HG02588 (cell line): Measurements from ENCODE around the gene NOP53.
"Not testable (repeated sequence)": the region's sequence is repeated elsewhere in the genome, so short reads cannot be mapped to it uniquely, and the experiment has no call there.

Experiments used
- ATAC-seq: cut with Tn5 transposase; IDR thresholded peaks from one replicate; pipeline ENCODE4 v1.9.1; 2021; ENCODE audit warnings: mild to moderate bottlenecking, moderate library complexity; ENCODE audit not compliant: unreplicated experiment

NOP53 gene

DNA sequence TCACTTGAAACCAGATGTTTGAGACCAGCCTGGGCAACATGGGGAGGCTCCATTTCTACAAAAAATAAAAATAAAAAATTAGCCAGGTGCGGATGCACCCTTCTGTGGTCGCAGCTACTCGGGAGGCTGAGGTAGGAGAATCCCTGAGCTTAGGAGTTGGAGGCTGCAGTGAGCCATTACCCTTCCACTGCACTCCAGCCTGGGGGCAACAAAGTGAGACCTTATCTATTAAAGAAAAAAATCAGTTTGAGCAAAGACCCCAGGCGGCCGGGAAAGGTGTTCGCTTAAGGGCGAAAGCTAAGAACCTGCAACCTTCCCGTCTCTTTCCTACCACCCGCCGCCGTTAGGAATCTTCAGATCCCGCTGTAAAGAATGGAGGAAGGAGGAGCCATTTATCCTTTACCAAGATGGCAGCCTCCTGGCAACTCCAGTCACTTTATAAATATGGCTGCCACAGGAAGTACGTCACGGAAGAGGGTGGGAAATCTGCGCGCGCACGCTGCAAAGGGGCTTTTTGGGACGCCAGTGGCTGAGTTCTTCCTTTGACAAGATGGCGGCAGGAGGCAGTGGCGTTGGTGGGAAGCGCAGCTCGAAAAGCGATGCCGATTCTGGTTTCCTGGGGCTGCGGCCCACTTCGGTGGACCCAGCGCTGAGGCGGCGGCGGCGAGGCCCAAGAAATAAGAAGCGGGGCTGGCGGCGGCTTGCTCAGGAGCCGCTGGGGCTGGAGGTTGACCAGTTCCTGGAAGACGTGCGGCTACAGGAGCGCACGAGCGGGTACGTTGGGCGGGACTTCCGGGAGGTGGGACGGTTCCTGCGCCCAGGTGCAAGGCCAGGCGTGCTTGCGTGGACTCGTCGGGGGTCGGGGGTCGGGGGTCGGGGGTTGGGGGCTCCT lies at the start of gene NOP53:
NOP53 (plus strand) TSS at position 537 of the 892 bp plus-strand sequence; CDS start at position 551, 14 bp downstream.
- peak; percentile 68 for ATAC-seq

DNA sequence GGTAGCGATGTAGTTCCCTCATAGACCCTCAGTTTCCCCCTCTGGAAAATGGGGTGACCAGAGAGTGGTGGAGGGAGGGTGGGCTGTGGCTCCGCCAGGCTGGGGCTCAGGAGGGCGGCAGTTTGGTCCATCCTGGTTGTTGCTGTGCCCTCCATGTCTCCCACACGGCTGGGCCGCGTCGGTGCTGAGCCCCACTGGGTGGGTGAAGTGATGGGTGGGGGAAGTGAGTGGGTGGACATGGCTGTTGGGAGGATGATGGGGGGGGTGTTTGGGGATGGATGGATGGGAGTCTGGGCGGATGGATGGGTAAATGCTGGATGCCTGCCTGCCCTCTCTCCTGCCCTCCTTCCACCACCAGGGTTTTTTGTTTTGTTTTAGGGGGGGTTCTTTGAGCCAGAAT lies 48.7 kb upstream of the NOP53 start:
- ATAC-seq: no peak

DNA sequence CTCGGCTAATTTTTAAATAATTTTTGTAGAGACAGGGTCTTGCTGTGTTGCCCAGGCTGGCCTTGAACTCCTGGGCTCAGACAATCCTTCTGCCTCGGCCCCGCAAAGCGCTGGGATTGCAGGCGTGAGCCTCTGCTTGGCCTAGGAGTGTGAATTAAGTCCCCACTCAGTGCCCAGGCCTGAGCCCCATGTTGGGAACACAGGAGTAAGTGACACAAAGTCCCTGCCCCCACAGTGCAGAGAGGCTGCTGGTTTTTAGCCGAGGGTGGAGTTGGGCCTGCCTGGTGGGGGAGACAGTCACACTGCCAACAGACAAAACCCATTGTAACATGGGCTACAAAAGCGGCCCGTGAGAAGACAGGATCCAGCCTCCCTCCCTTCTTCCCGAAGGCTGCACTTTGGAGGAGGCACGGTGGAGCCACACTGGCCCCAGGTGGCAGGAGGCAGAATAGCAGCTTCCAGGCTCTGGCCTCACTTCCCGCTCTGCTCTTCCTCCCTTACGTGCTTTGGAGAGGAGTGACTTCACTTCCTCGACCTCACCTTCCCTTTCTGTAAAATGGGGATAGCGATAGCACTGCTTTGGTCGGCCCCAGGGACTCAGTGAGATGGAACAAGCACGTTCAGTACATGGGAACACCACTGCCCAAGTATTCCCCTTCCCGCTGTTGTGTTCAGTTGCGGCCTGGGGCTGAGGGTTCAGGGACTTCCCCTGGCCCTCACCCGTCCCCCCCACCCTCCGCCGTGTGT lies 47.3 kb upstream of the NOP53 start:
- ATAC-seq: no peak

DNA sequence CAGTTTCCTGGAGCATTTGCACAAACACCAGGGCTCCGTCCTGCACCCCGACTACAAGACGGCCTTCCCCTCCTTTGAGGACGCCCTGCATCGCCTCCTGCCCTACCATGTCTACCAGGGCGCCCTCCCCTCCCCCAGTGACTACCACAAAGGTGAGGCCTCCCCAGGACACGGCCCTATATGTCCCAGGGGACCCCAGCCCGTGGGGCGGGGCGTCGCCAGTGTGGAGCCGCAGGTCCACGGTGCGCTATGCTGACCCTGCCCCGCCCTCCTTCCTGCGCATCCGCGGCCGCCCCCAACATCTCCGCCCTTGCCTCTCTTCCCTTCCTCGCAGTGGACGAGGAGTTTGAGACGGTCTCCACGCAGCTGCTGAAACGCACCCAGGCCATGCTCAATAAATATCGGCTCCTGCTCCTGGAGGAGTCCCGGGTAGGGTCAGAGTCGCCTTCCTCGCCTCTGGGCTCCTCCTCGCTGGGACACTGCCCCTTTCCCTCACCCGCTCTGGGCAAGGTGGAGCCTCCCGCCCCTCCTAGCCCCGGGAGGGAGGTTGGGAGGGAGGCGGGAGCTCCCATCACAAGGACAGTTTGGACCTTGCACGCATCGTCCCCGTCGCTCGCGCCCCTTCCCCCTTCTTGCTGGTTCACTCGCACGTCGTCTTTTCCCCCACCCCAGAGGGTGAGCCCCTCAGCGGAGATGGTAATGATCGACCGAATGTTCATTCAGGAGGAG lies 46.6 kb upstream of the NOP53 start:
- ATAC-seq: no peak

DNA sequence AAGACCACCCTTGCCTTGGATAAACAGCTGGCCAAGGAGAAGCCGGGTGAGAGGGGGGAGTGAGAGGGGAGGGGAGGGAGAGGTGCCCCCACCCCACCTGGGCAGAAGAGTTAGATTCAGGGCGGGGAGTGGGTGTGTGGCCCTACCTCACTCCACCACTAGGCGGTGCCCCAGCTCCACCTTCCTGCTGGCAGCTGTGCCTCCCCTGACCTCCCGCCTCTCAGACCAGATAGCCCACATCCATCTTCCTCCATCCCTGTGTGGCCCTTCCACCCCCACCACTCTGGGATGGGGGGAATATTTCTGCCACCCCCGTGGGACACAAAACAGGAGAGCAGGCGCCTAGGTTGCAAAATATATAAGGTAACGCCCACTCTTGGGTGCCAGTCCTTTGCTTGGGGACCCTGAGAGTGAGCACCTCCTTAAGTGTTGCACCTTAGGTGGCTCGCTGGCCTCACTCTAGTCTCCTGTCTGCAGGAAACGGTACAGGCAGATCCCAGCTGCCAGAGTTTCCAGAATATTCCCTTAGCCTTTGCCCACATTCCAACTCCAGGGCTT lies 45.9 kb upstream of the NOP53 start:
- ATAC-seq: no peak

DNA sequence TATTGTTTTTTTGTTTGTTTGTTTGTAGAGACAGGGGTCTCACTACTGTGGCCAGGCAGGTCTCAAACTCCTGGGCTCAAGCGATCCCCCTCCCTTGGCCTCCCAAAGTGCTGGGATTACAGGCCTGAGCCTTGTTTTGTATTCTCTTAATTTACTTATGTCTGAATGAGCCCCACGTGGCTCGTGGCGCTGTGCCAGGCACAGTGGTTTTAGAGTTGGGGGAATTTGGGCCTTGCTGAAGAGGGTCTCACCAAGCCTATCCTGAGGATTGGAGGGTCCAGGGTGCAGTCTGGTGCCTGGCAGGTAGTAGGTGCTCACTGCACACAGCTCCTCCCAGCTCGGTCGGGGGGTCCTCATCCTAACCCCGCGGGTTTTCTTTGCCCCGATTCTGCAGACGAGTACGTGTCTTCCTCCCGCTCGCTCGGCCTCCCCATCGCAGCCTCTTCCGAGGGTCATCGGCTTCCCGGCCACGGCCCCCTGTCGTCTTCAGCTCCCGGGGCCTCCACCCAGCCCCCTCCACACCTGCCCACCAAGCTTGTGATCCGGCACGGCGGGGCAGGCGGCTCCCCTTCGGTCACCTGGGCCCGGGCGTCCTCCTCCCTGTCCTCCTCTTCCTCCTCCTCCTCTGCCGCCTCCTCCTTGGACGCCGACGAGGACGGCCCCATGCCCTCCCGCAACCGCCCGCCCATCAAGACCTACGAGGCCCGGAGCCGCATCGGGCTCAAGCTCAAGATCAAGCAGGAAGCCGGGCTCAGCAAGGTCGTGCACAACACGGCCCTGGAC lies 44.2 kb upstream of the NOP53 start:
- ATAC-seq: no peak

DNA sequence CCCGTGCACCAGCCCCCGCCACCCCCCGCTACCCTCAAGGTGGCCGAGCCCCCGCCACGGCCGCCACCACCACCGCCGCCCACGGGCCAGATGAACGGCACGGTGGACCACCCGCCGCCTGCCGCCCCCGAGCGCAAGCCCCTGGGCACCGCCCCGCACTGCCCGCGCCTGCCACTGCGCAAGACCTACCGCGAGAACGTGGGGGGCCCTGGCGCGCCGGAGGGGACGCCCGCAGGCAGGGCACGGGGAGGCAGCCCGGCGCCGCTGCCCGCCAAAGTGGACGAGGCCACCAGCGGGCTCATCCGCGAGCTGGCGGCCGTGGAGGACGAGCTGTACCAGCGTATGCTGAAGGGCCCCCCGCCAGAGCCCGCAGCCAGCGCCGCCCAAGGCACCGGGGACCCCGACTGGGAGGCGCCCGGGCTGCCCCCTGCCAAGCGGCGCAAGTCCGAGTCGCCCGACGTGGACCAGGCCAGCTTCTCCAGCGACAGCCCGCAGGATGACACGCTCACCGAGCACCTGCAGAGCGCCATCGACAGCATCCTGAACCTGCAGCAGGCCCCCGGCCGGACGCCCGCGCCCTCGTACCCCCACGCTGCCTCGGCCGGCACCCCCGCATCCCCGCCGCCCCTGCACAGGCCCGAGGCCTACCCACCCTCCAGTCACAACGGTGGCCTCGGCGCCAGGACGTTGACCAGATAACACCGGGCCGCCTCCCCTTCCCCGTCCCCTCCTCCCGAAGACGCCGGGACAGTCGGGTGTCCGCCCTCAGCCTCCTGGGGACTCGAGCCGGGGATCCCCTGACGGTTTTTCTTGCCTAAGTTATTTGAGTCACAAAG lies 43.4 kb upstream of the NOP53 start:
- ATAC-seq: no peak

DNA sequence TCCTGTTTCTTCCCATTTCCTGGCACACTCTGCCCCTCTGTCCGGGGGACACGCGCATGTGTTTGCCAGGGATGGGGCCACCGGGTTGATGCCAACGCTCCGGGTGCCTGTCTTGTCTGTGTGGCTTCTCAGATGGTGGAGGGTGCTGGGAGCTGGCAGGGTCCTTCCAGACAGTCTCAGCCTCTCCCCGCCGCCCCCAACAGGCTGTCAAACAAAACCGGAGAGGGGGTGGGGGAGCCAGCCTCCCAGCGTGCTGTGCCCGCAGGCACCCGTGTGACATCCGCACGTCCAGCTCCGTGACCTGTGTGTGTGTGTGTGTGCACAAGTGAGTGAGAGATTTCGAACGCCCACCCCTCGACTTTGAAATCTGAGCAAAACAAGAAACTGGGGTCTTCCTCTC lies 42.7 kb upstream of the NOP53 start:
- no peak for ATAC-seq

DNA sequence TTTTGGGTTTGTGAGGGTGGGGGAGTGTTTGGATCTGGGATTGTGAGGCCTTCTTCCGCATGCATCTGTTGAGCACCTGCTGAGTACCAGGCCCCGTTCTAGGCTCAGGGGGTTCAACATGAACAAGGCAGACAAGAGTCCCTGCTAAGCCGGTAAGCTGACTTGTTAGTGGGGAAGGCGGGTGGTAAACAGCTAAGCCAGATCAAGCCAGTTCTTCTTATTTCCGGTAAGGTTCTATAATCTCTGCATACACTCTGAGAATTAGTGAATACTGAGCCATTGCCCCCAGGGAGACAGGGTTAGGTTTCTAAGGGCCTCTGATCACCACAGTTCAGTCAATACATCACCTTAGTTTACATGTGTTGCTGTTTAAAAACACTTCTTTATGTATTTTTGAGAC lies 42.0 kb upstream of the NOP53 start:
- no peak for ATAC-seq

DNA sequence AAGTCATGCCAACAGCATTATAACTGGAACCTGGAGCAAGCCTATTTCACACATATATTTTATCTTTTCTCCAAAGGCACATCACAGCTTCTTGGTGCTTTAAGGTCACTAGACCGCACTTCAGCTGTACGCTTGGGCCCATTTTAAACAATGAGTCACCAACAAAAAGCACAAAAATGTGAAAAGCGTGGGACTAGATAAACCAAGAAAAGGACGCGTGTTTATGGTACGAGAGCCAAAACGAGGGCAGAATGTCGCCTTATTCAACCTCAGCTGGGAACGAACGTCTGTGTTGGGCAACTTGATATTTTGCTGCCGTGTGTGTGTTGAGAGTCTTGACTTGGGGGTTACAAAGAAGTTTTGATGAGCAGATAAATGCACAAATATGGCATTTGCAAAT lies 41.3 kb upstream of the NOP53 start:
- no peak for ATAC-seq

DNA sequence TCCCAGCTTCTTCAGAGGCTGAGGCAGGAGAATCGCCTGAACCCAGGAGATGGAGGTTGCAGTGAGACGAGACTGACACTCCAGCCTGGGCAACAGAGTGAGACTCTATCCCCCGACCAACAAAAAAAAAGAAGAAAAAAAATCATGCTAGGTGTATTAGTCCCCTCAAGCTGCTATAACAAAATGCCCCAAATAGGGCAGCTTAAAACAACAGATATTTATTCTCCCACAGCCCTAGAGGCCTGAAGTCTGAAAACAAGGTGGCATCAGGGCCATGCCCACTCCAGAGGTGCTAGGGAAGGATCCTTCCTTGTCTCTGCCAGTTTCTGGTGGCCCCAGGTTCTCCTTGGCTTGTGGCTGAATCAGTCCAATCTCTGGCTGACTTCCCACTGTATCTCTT lies 40.7 kb upstream of the NOP53 start:
- ATAC-seq: no peak

DNA sequence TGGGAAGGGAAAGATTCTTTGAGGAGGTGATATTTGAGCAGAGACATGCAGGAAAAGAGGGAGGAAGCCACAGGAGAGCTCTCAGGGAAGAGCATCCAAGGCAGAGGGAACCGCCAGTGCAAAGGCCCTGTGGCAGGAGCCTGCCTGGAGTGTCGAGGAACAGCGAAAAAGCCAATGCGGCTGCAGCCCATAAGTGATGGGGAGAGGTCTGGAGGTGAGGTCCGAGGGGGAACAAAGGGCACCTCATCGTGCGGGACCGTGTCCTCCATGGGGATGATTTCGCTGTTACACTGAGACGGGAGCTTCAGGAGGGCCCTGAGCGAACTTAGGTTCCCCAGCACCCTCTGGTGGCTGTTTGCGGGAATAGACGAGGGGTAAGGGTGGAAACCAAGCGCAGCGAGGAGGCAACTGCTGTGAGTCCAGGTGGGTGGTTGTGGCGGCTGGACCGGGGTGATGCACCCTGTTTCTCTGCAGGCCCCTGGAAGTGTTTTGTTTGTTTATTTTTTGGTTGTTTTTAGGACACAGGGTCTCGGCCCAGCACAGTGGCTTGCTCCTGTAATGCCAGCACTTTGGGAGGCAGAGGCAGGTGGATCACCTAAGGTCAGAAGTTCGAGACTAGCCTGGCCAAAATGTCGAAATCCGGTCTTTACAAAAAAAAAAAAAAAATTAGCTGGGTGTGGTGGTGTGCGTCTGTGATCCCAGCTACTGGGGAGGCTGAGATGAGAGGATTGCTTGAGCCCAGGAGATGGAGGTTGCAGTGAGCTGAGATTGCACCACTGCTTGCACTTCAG lies 38.0 kb upstream of the NOP53 start:
- no peak for ATAC-seq

DNA sequence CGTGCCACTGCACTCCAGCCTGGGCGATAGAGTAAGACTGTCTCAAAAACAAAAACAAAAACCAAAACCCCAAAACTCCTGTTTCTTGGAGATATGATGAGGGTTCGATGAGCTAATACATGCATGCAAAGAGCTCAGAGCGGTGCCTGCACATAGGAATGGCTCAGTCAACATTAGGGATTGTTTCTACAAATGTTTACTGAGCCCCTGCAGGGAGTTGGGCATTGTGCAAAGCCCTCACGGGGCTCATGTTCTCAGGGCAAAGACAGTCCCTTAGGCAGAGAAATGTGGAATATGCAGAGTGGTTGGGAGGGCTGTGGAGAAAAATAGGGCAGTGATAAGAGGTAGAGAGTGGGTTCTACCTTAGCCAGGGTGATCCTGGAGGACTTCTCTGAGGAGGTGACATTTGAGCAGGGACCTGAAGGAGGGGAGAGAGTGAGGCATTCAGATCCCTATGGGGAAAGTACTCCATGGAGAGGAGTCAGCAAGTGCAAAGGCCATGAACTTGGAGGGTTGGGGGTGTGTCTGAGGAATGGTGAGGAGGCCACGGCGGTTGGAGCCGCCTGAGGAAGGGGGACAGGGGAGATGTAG lies 33.6 kb upstream of the NOP53 start:
- no peak for ATAC-seq

DNA sequence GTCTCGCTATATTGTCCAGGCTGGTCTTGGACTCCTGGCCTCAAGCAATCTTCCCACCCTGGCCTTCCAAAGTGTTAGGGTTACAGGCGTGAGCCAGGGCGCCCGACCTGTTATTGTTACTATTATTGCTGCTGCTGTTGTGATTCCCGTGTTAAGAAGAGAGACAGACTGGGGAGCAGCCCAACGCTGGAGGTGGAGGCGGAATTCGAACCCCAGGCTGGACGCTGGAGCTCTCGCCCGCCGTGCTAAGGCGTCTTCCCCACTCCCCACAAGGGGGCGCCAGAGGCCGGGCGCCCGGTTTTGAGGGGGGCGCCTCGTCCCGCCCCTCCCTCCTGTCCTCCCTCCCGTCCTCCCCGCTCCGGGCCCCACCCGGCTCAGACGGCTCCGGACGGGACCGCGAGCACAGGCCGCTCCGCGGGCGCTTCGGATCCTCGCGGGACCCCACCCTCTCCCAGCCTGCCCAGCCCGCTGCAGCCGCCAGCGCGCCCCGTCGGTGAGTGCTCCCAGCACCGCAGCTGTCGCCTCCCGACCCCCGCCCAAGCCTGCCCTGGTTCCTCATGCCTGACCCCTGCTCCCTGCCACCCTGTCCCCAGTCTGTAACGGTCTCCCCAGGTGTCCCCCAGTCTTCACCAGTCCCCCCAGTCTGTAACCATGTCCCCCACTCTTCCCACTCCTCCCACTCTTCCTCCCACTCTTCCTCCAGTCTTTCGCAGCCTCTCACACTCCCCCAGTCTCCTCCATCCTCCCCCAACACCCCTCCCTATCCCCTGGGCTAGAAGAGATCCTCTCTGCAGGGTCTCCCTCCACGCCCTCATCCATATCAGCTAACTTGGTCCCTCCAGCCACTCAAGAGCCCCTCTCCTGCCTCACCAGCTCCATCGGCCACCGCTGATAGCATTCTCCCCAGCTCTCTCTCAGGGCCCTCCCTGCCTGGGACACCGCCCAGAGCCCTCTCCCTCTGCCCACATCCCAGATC lies 32.0 kb upstream of the NOP53 start, which contains the start of gene EHD2:
EHD2 (plus strand) TSS at position 377 of the 976 bp plus-strand sequence. CDS start 3,191 bp downstream, outside the sequence.
- ATAC-seq: no peak

DNA sequence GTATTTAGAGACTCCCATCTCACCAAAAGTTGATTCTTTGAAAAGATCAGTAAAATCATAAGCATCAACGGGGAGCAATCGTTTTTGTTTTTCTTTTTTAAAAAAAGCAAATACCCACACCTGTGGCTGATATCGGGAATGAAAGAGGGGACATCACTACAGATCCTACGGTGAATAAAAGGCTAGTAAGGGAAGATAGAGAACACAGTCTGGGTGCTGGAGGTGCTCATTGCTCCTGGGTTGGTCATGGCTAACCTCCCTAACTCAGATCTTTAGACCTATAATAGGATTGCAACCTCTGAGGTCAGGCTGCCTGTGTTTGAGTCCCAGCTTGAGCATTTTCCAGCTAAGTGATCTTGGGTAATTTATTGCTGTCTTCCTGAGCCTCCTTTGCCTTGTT lies 31.0 kb upstream of the NOP53 start:
- ATAC-seq: no peak

DNA sequence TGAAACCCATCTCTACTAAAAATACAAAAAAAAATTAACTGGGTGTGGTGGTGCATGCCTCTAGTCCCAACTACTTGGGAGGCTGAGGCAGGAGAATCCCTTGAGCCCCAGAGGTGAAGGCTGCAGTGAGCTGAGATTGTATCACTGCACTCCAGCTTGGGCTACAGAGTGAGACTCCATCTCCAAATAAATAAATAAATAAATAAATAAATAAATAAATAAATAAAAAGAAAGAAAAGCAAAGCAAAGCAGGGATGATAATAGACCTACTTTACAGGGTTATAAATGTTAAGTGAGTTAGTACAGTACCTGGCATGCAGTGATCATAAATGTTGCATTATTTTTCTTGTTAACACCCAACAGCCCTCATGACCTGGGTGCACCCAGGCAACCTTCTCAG lies 30.5 kb upstream of the NOP53 start:
- not testable (repeated sequence) for ATAC-seq
